Sciatic nerve (tissue), 2 donors: Measurements from ENCODE around the gene ATAT1. TPM values are rescaled to one million over a fixed set of nuclear protein-coding genes. Genes with fewer than 3 reads are reported as not detected.

ENCODE experiments used
- ATAC-seq: fragments of 200-7000 bp; cut with Tn5 transposase; one replicate; pipeline ENCODE4 v1.9.1; 2020; ENCODE audit warnings: mild to moderate bottlenecking, moderate library complexity
- DNase-seq: peaks from one replicate; pipeline ENCODE4 v3.0.0-alpha.2; 2020; ENCODE audit warnings: low spot score
- intact Hi-C: fragments of 100-400 bp; cut with DNase I; formaldehyde crosslinking; loops from one replicate; pipeline ENCODE4 v1.14.2; 2022
- total RNA-seq: library from RNA; stranded (reverse); fragmentation: NEBNext Ultra II Directional; extraction: Animal tissue kit (Norgen Biotek cat#: 25700); gene quantifications from one replicate; pipeline ENCODE4 v1.2.1, GENCODE V29; 2021
- donor health status: DM: no; HTN: no; CAD: no.
- donor health status: DM: no; HTN: no; CAD: no.

ATAT1 gene
- total RNA-seq, 1 donor from 2014 or later: 14.8 TPM

DNA sequence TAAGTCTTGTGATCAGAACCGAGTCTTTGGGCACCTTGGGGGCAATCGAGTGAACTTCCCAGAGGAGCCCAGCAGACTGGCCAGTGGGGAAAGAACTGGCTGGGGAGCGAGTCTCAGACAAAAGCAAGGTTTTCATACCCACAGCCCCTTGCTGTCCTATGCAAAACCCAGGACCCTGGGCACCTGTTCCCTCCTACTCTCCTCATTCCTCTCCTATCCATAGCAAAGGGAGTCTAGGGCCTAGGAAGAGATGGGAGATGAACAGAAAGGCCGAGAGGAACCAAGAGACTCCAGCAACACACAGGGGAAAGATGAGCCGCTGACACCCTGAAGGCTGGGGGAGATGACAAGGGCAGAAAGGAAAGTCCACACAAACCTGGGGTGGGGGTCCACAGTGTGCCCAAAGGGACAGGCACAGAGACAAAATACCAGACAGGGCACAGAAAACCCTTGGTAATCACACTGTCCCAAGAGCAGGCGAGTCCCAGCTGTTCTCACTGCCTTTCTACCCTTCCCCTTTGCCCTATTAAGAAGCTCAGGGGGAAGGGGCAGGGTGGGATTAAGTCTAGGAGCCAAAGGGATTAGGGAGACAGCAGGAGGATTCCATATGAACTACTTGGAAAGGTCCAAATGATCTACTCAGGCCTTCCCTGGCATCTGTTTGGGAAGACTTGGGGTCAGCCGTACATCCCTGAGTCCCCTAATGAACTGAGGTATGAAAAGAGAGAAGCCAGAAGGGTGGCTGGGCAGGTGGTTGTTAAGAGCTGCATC, 53.3 kb downstream of the ATAT1 start:
- no peak for DNase-seq
- intact Hi-C loops: loop anchor here (2.0 kb wide), 1 partner anchor 43 kb away; no protein-coding TSS in a partner anchor
- ATAC-seq: no peak

DNA sequence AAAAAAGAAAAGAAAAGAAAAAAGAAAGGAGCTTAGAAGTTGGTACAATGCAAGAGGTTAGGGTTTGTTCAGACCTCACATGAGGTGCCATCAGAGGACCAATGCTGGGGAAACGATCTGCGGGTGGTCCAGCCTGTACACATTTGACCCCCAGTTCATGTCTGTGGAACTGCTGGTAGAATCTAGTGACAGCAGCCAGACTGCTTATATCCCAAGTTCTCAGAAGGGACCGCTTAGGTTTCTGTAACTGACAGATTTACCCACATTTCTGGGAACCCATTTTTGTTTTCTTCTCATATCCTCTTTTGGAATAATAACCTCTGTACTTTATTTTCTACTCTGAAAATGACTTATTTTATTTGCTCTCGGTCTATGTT, 55.1 kb downstream of the ATAT1 start:
- ATAC-seq: no peak
- DNase-seq: no peak
- intact Hi-C loops: no loop called here

DNA sequence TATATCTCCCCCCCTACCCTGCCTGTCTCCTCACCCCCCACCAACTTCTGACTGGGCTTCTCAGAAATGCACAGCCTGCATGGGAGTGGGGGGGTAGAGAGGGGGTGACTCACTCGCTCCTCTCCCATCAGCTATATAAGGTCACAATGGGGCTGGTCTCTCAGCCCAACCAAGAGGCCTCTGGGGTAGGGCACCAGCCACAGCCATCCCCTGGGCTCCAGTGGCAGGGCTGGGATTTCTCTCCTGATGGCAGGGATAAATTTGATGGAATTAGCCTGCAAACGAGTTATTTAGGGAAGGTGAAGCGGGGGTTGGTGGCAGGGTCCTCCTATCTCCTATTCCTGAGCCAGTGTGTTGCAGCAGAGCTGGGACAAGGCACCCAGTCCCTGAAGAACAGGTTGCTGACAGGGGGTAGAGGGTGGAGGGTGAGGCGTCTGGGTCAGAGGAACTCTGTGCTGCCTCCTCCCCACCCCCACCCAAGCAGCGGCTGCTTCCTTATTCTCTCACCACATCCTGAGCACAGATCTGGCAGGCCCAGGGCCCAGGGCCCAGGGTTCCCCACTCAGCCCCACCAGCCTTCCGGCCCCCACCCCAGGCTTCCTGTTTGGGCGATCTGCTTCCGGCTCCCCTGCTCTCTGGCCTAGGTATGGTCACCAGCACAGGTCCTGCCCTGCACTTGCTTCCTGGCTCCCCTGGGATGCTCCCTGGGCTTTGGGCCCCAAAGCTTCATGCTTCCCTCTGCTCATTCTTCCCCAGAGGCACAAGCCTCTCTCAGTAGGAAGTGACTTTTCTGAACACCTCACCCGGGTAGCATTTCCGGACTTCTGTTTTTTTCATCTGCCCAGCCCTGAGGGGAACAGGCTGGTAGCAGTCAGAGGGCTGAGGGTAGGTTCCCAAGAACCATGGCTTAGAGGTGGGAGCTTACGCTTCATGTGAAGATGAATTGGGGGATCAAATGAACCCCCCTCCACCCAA, 55.8 kb downstream of the ATAT1 start:
- peak; percentile 85 for DNase-seq
- intact Hi-C loops: no loop called here
- peak; percentile 38 for ATAC-seq

DNA sequence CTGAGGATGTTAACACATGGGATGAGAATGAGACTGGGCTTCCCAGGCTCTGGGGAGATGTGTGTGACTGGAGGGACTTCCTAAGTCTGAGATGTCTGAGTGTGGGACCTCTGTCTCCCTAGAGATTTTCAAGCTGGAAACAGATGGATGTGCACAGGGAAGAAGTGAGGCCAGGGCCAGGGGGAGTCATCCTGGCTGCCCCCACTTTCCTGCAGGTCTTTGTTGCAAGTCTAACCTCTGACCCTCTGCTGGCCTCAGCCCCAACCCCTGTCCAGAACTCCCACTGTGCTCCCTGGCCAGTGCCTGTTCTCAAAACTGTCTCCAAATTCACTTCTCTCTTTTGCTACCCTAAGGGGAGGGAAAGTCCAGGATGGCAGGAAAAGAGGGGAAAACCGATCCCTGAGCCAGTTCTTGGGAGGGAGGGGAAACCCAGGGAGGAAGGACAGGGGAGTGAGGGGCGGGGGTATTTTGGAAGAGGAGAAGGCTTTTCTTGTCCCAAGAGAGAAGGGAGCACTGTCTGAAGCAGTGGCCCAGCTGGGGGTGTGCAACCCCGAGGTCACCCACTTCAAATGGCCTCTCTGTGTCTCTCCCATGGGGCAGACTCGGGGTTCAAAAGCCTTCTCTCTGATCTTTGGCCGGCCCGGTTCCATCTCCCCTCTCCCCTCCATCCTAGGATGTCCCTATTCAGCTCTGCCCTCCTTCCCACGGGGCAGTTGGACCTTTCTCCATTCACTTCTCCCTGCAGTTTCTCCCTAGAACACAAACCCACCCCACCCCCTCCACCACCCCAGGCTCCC, 56.7 kb downstream of the ATAT1 start:
- ATAC-seq: no peak
- intact Hi-C loops: no loop called here
- peak; percentile 72 for DNase-seq

DNA sequence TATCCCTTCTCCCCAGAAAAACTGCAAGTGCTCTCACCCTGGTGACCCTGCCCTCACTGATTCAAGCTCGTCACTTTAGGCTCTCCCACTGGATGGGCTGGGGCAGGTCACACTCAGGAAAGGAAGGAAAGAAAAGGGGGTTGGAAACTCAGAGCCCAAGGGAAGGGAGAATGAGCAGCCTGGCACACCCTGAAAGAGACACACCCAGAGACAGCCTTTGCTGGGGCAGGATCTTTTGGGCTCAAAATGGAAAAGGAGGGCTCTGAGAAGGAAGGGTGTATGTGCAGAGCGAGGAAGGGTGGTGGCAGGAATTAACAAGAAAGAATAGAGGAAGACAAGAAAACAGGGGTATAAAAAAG, 57.3 kb downstream of the ATAT1 start:
- DNase-seq: no peak
- intact Hi-C loops: no loop called here
- ATAC-seq: no peak

DNA sequence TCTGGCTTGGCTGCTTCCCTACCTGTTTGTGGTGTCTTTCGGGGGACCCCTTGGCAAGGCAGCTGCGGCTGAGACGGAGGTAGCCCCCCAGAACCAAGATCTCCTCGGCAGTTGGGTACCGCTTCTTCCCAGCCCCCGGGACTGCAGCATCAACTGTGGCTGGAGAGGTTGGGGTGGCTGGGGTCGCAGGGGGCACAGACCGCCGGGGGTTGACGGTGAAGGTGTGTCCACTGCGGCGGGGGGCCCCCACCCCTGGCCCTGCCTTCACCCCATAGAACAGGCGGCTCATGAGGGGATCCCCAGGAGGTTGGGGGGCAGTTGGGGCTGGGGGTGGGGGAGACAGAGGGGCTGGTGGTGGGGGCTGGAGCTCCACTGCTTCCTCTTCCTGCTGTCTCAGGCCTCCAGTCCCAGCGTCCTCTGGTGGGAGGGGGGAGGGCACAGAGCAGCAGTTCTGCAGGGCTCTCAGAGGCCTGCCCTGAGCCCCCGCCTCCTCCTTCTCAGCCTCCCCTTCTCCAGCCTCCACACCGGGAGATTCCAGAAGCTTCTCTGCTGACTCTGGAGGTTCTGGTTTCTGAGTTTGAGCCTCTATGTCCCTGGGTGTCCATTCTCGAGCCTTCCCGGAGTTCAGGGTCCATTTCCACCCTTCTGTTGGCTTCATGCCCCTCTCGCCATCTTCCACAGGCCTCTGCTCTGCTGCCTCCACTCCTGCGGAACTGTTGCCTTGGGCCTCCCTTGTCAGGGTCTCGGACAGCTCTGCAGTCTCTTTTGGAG, 57.9 kb downstream of the ATAT1 start:
- intact Hi-C loops: no loop called here
- ATAC-seq (no peak), DNase-seq (peak; percentile 77)

DNA sequence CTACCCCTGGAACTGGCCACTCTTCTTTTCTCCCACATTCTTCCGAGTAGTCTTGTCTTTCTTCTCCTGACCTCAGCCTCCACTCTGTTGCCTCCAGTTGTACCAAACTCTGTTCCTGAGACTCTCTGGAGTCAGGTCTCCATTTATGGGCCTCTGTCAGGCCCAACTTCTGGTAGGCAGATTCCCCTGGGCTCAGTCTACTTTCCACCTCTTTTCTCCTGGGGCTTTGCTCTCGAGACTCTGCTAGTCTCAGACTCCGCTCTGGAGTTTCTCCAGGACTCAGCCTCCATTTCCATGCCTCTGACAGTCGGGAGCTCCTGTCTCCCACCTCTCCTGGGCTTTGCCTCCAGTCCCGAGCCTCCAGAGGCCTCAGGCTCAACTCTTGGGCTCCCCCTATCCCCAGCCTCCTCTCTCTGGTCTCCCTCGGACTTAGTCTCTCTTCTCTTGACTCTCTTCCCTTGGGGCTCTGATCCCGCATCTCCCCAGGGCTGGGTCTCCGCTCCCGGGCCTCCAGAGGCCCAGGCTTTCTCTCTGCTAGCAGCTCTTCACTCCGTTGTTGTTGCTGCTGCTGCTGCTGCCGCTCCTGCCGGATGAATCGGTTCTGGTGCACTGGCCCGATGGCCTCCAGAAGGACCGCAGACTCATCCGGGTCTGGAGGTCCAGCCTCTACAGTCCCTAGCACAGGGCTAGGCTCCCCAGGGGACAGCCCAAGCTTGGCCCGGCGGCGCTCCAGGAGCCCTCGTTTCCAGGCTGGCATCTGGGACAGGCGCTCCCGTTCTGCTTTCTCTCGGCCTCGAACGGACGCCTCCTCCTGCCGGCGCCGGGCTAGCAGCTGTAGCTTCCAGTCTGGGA, 58.7 kb downstream of the ATAT1 start:
- ATAC-seq (no peak), DNase-seq (peak; percentile 68)
- intact Hi-C loops: no loop called here

DNA sequence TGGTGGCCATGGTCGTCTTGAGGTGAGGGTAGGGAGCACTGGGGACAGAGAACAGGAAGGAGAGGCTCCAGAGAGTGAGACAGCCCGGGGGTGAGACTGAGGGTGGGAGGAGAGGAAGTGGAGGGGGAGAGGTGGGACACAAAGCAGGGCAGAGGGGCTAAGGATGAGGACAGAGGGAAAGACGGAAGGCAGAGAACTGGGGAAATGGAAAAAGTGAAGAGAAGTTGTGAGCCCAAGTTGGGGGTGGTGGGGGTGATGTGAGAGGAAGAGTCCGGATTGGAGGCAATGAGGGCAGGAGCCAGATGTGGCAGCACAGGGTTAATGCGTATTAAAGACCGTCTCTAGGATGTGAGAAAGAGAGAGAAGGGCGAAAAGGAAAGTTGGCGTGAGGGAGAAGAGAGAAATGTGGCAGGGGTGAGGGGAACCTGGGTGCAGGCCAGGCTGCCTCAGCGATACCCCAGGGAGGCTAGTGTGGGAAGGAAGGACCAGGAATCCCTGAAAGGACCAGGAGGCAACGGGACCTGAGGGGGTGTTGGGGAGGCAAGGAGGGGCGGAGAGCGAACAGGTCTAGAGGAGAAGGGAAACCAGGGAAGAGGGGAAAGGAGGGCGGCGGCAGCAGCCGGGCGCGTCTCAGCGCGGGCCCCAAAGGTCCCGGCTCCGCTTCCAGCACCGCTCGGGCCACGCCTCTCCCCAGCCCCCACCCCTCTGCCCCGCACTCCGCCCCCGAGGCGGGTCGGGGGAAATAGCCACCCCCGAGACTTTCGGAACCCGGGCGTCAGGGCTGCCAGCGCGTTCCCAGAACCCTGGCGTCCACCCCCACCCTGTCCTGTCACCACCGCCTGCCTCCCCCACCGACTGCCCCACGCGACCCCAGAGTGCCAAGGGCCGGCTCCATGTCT, 59.6 kb downstream of the ATAT1 start, which contains the start of gene PPP1R18:
Gene PPP1R18, minus strand, starts transcription at position 637 of the 899 bp plus-strand sequence. Its CDS starts 627 bp downstream, at position 10.
- peak; percentile 73 for ATAC-seq
- intact Hi-C loops: no loop called here
- peak; percentile 92 for DNase-seq

DNA sequence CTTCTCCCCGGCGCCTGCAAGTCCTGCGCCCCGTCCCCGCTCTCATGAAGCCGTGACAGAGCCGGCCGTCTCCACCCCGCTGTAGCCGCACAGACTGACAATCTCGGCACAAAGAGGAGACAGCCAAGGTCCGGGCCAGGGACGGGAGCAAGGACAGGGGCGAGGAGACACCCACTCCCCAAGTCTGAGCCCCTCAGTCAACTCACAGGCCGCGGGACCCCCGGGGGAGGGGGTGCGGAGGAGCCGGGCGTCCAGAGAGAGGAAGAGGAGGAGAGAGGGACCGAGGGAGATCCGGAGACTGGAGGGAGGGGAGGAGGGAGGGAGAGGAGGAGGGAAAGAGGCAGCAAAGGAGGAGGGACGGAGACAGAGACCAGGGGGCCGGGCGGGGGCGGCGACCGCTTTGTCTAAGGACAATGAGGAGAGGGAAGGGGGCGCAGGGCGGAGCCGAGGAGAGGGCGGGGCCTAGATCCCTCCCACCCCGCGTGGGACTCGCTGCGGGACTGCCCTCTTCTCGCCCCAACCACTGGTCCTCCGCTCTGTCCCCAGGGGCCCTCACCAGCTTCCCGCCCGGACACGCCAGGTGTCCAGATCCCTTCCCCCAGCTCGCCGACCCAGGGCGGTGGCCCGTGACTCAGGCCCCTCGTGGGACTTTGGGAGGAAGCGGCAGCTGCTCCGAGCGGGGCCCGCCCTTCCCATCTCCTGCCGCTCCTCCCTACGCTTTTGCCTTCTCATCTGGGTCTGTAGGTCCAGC, 60.4 kb downstream of the ATAT1 start:
- peak; percentile 97 for DNase-seq
- ATAC-seq: peak; percentile 78
- intact Hi-C loops: no loop called here

DNA sequence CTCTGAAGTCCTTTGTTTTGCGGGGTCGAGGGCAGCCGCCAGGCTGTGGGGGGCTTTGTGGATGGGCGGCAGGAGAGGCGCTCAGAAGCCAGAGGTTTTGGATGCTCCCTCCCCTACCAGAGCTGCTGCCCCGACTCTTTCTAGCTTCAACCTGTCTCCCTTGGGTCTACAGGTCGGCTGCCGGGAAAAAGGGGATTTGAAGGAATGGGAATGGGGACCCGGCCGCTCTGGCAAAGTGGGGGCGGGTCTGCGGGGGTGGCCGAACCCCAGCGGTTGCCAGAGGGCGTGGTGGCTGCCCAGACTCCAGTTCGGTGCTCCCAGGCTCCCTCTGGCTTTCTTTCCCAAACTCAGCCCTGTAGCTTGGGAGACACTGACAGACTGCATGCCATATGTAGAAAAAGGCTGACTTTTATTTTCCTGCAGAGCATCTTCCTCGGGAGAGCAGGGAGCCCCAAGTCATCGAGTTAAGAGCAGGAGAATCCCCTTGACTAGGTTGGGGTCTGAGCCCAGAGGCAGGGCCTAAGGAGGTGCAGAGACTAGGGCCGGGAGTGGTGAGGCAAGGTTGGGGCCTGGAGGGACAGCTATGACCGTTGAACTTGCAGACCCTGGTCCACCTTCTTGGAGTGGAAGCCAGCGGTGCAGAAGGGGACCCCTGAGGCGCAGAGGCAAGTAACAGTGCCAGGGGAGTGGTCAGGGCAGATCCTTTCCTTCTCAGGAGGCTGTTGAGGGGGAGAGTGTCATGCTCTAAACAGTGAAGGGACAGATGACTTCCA, 61.2 kb downstream of the ATAT1 start:
- peak; percentile 35 for ATAC-seq
- peak; percentile 80 for DNase-seq
- intact Hi-C loops: no loop called here

DNA sequence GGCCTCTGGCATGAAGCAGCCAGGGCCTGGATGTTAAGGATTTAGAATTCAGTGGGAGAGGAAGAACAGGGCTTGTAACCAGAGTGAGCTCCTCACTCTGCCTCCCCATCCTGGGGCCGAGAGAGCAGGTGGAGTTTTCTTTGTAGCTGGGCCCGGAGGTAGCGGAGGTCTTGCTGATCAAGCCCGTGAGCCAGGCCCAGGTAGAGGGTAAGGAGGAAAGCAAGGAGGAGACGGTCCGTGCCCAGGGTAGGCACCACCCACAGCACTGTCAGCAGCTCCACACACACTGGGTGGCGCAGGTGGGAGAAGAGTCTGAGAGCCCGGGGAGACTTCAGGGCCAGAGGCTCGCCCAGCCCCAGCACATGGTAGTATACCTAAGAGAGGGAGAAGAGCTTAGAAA, 61.9 kb downstream of the ATAT1 start:
- intact Hi-C loops: no loop called here
- ATAC-seq (no peak), DNase-seq (no peak)

DNA sequence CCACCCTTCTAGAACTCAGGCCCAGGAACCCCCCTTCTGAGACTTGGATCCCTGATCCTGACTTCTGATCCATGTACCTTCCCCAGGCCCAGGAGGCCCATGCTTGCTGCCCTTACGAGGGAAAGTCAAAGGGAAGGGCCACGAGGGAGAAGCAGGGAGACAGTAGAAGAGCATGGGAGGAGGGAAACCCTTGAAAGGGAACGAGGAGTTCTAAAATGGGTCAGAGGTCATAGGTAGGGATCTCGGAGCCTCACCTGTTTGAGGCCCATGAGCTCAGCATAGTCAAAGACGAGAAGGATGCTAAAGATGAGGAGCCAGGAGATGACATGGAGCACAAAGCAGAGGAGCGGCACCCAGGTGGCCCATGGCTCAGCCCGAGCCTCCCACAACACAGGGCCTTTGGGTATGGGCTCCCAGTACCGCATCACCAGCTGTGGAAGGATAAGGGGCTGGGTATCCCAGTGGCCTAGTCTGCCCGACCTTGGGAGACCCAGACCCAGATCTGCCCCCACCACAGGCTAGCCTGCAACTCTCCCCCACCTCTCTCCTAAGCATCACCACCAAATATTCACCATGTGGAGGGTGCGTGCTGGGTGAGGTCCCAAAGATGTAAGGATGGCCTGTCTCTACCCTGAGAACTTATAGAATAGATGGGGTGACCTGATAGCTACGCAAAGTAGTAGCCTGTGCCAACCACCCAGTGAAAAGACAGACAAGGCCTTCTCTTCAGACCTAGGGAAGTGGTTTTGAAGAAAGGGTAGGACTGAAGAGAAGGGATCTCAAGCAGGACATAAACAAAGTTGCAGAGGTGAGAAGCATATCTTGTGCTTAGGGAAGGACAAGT, 62.6 kb downstream of the ATAT1 start:
- ATAC-seq (no peak), DNase-seq (no peak)
- intact Hi-C loops: no loop called here

DNA sequence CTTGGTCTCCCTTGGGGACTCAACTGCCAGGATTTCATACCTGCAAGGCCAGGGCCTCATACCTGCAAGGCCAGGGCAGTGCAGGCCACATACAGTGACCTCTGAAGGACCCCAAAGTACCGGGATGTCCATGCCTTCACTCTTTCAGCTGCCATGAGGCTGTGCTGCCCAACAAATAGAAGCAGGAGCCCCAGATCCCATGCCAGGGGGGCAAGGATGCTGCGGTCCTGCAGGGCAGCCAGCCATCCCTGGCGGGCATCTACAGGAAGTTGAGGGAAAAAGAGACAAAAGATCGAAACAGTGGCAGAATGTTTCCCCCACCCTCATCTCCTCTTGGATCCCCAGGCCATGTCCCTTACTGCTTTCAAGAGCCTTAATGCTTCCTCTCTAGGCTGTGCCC, 63.3 kb downstream of the ATAT1 start:
- intact Hi-C loops: no loop called here
- ATAC-seq (no peak), DNase-seq (no peak)

DNA sequence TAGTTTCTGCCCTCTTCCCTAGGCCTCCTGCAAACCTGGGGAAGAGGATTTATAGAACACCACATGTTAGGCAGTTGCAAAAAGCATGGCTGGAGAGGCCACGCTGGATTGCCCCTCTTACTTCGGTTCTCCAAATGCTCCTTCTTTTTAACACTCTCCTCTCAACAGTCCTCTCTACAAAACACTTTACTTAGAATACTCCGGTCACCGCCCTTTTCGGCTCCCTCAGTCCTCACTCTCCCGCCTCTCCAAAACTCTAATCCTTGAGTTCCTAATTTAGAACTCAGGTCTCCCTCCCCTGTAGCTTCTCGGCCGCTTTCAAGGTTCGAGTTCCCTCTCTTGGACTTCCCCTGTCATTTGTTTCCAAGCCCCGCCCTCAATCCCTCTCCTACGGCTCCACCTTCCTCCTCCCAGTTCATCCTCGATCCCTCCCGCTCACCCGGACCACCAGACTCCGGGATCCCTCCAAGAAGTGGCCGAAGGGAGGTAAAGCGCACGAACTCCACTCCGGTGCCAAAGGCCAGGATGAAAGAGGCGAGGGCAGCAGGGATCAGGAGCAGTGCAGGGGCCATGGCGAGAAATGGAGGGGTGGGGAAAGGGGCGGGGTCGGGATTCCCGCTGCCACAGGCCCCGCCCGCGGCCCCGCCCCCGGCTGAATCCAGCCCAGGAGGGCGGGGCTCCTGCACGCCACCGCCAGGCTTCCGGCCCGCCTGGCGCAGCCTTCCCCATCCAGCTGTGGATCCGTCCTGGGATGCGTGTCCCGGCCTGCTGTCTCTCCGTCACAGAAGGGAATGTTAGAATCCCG, 63.9 kb downstream of the ATAT1 start, which contains the start of gene NRM:
Gene NRM, minus strand, starts transcription at position 582 of the 805 bp plus-strand sequence. Its CDS starts 10 bp downstream, at position 572.
- intact Hi-C loops: no loop called here
- peak; percentile 76 for ATAC-seq
- DNase-seq: peak; percentile 90
